HFFc6 (cell line): ENCODE results near the gene MDN1. TPM values are rescaled to one million over a fixed set of nuclear protein-coding genes. Genes with fewer than 3 reads are reported as not detected.

Source experiments
- DNase-seq: peaks from one replicate; pipeline ENCODE4 v3.0.0-alpha.2; 2018
- H3K27ac Mint-ChIP-seq: 2 replicates; pipeline ENCODE4 v1.8.0; 2020; ENCODE audit warnings: mild to moderate bottlenecking, mixed read lengths
- H3K27me3 Mint-ChIP-seq: 2 replicates; pipeline ENCODE4 v1.8.0; 2021; ENCODE audit warnings: mild to moderate bottlenecking, moderate library complexity, mixed read lengths; ENCODE audit not compliant: insufficient read depth
- H3K36me3 Mint-ChIP-seq: 2 replicates; pipeline ENCODE4 v1.8.0; 2021; ENCODE audit warnings: low read depth, mixed read lengths
- H3K4me1 Mint-ChIP-seq: 2 replicates; pipeline ENCODE4 v1.8.0; 2020; ENCODE audit warnings: low read depth, mixed read lengths
- H3K4me3 Mint-ChIP-seq: 2 replicates; pipeline ENCODE4 v1.8.0; 2020; ENCODE audit warnings: mild to moderate bottlenecking, moderate library complexity, mixed read lengths
- H3K9me3 Mint-ChIP-seq: 2 replicates; pipeline ENCODE4 v1.8.0; 2020; ENCODE audit warnings: mild to moderate bottlenecking, mixed read lengths
- total RNA-seq, 6 experiments: library from RNA; stranded (reverse); fragmentation: NEBNext Ultra II Directional; extraction: Animal tissue kit (Norgen Biotek cat#: 25700); gene quantifications; 2 replicates in 1 of 6; 3 replicates in 5 of 6; pipeline ENCODE4 v1.2.3, GENCODE V29; 2021
- TF ChIP-seq, protein P1 (sequence below): fragments of 200-600 bp; sonication (generic); IDR thresholded peaks from 2 replicates; pipeline ENCODE4 v1.5.0; 2021; ENCODE audit warnings: antibody characterized with exemption, mild to moderate bottlenecking

Gene MDN1
- total RNA-seq, 6 experiments from 2014 or later = 17.4 to 25.4 (median 18.4) TPM

DNA sequence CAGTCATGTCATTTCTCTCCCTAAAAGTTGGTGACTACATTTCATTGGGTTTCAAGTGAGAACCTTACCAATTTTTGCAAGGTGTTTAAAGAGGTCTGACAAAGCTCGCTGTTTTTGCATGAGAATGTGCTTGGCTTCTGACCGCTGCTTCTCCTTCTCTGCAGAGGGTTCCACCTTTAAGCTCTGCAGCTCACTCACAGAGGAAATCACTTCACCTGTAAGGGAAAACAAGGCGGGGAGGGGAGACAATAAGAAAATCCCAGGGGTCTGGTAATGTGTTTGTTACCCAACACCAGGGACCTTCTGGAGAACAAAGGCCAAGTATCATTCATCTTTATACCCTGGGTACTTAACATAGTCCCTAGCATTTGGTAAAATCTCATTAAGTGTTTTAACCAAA, 141.1 kb downstream of the MDN1 start:
- no peak for DNase-seq
- Mint-ChIP-seq H3K9me3 (no peaks in the 10 kb centered on the region), H3K36me3 (peaks cover 29% of the 10 kb centered on the region), H3K27me3 (no peaks in the 10 kb centered on the region), H3K4me3 (no peak overlapping the region), H3K27ac (no peak overlapping the region), H3K4me1 (no peaks in the 10 kb centered on the region)
- TF ChIP-seq, protein P1, sequence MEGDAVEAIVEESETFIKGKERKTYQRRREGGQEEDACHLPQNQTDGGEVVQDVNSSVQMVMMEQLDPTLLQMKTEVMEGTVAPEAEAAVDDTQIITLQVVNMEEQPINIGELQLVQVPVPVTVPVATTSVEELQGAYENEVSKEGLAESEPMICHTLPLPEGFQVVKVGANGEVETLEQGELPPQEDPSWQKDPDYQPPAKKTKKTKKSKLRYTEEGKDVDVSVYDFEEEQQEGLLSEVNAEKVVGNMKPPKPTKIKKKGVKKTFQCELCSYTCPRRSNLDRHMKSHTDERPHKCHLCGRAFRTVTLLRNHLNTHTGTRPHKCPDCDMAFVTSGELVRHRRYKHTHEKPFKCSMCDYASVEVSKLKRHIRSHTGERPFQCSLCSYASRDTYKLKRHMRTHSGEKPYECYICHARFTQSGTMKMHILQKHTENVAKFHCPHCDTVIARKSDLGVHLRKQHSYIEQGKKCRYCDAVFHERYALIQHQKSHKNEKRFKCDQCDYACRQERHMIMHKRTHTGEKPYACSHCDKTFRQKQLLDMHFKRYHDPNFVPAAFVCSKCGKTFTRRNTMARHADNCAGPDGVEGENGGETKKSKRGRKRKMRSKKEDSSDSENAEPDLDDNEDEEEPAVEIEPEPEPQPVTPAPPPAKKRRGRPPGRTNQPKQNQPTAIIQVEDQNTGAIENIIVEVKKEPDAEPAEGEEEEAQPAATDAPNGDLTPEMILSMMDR = no peak

DNA sequence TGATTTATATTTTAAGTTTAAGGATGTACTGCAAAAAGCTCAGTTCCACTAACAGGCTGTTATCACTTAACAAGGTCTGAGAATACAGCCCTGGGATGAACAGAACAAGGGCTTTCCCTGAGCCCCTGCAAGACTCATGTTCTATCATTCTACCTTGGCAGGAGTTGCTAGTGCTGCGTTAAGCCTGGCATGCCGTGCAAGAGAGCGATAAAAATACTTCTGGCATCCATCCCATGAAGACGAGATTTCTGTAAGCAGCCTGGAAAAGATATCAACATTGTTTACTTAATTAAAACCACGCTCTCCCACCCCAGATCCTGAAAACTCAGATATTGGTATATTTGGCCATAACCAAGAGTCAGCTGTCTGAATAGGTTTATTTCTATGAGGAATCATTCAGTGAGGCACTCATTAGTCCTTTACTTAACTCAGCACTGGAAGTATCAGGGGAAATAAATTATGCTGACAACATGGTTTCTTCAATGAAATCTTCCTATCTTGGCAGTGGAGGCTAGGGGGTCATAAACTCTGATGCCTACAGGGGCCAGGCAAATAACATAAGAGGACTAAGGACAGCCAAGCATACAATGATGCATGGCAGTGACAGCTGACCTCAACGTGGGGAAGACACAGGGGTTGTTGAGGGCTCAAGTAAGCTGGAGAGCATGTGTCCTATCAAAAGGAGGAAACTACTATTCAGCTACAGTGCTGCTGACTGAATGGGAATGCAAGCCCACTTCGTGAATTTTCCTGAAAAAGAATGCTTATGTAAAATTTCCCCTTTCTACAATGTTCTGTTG, 143.4 kb downstream of the MDN1 start:
- Mint-ChIP-seq H3K36me3 (peaks cover 32% of the 10 kb centered on the region), H3K4me3 (no peak overlapping the region), H3K9me3 (no peaks in the 10 kb centered on the region)

DNA sequence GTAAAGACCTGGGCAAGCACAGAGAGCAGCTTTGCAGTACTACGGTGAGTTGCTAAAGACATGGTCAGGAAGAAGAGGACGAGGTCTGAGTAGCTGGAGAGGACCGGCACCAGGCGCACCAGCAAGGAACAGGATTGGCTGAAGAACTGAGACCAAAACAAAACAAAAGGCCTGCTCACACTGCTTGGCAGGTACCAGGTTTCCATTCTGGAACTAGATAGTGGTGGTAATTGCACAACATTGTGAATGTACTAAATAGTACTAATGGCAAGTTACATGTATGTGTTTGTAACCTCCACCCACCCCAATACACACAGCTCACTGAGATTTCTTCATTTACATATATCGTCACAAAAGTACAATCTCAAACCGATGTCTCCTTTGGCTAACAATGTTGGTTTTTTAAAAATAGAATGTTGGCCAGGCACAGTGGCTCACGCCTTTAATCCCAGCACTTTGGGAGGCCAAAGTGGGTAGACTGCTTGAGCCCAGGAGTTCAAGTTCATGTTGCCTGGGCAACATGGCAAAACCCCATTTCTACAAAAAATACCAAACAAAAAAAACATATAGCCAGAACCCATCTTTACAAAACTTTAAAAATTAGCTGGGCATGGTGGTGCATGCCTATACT, 148.5 kb downstream of the MDN1 start:
- Mint-ChIP-seq H3K36me3 (peaks cover 22% of the 10 kb centered on the region), H3K9me3 (no peaks in the 10 kb centered on the region), H3K4me1 (no peaks in the 10 kb centered on the region), H3K27ac (no peak overlapping the region), H3K4me3 (no peak overlapping the region), H3K27me3 (no peaks in the 10 kb centered on the region; the same call in none of the 2 replicates)
- TF ChIP-seq, protein P1 = no peak
- no peak for DNase-seq

More for the DNA sequence above, 143.4 kb downstream of the MDN1 start:
- Mint-ChIP-seq H3K27ac (no peak overlapping the region), H3K4me1 (no peaks in the 10 kb centered on the region), H3K27me3 (no peaks in the 10 kb centered on the region)
- DNase-seq = no peak
- TF ChIP-seq, protein P1 = no peak

DNA sequence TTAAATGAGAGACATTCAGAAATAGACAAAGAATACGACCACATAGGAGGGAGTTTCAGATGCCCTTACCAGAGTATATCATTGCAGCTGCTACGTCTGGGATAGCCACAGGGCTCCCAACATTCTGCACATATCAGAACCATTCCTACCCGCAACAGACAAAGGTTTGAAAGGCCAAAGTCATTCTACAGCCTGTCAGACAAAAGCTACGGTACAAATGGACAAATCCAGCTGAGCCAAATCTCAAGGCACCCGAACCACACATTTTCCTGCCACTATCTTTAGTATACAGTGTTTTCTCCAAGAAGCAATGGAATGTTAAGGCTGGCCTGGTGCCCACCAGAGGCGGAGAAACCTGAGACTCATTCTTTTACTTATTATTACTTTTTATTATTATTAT, 150.6 kb downstream of the MDN1 start:
- no peaks in the 10 kb centered on the region for H3K4me1 Mint-ChIP-seq
- H3K27ac Mint-ChIP-seq = no peak overlapping the region
- no peak overlapping the region for H3K4me3 Mint-ChIP-seq
- no peaks in the 10 kb centered on the region; the same call in none of the 2 replicates for H3K27me3 Mint-ChIP-seq
- no peaks in the 10 kb centered on the region for H3K9me3 Mint-ChIP-seq
- H3K36me3 Mint-ChIP-seq = peaks cover 12% of the 10 kb centered on the region
- no peak for DNase-seq
- TF ChIP-seq, protein P1 = no peak

DNA sequence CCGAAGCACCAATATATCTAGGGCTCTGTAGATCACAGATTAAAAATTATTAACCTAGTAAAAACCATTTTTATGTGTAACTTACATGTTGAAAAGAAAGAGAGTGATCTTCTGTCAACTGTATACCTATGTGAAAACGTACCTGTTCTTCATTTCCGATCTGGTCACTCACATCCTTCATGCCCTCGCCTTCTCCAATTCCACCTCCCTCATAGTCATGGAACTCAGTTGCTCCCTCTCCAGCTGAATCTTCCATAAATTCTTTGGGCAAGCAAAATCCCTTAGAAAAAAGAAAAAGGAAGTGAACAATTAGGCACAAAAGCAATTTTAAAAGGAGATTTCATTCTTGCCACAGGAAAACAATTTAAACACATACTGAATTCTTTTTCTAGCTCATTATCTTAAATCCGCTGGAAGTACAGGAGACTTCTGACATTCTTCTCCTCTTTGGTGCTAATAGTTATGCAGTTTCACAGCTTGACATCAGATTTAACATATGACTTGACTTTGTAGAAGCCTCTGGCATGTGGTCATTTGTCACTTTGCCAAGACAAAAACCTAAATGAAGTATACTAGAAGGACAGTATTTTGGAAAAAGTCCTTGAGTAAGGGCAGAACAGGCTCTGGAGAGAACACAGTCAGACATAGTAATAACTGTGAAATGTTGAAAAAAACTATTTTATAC, 151.6 kb downstream of the MDN1 start:
- Mint-ChIP-seq H3K27me3 (no peaks in the 10 kb centered on the region; the same call in none of the 2 replicates), H3K9me3 (no peaks in the 10 kb centered on the region), H3K36me3 (peaks cover 18% of the 10 kb centered on the region; the same call in 1 of the 2 replicates), H3K27ac (0 out of 2 replicates have a peak overlapping the region, but pooled peaks have one; percentile 1), H3K4me3 (no peak overlapping the region), H3K4me1 (no peaks in the 10 kb centered on the region)
- TF ChIP-seq, protein P1 = no peak
- DNase-seq = no peak
